OCI-LY3 (cell line): ENCODE data around the gene ASIC2.

Experiments
- H2AFZ ChIP-seq: fragments of 200-600, 300-600 bp; shearing (Covaris generic); 2 replicates; pipeline ENCODE4 v1.6.0; 2014; ENCODE audit warnings: antibody characterized with exemption, low read depth, low read length
- H3K27ac ChIP-seq: fragments of 200-600, 300-600 bp; sonication (generic); 2 replicates; pipeline ENCODE4 v1.5.1; 2014; ENCODE audit warnings: mild to moderate bottlenecking, low read length, moderate library complexity, mixed read lengths
- H3K27me3 ChIP-seq: fragments of 200-600, 300-600 bp; sonication (generic); 2 replicates; pipeline ENCODE4 v1.6.1; 2014; ENCODE audit warnings: low read depth, low read length, mixed read lengths
- H3K36me3 ChIP-seq: fragments of 200-600, 300-600 bp; sonication (generic); replicated peaks from 2 replicates; pipeline ENCODE3; 2014; ENCODE audit warnings: low read depth, low read length, mixed read lengths
- H3K4me1 ChIP-seq: fragments of 300-600, 200-600 bp; sonication (generic); 2 replicates; pipeline ENCODE4 v1.6.1; 2014; ENCODE audit warnings: low read length, mixed read lengths
- H3K4me2 ChIP-seq: fragments of 200-600, 300-600 bp; sonication (generic); 2 replicates; pipeline ENCODE4 v1.6.1; 2014; ENCODE audit warnings: low read length, mixed read lengths
- H3K4me3 ChIP-seq: fragments of 300-600, 200-600 bp; sonication (generic); 2 replicates; pipeline ENCODE4 v1.5.1; 2014; ENCODE audit warnings: antibody characterized with exemption, mild to moderate bottlenecking, low read length, moderate library complexity
- H3K79me2 ChIP-seq: fragments of 300-600, 200-600 bp; shearing (Covaris generic); 2 replicates; pipeline ENCODE4 v1.6.1; 2014; ENCODE audit warnings: mild to moderate bottlenecking, low read length, mixed read lengths
- H3K9ac ChIP-seq: fragments of 300-600, 200-600 bp; shearing (Covaris generic); 2 replicates; pipeline ENCODE4 v1.6.0; 2014; ENCODE audit warnings: mild to moderate bottlenecking, low read length, moderate library complexity
- H3K9me3 ChIP-seq: fragments of 200-600, 300-600 bp; shearing (Covaris generic); 2 replicates; pipeline ENCODE4 v1.6.1; 2014; ENCODE audit warnings: low read length, mixed read lengths; ENCODE audit not compliant: insufficient read depth
- H4K20me1 ChIP-seq: fragments of 200-600, 300-600 bp; sonication (generic); 2 replicates; pipeline ENCODE4 v1.6.1; 2016; ENCODE audit warnings: low read length, mixed read lengths; ENCODE audit not compliant: insufficient read depth
- EZH2phosphoT487 ChIP-seq: fragments of 200-600 bp; shearing (Covaris generic); IDR thresholded peaks from 2 replicates; pipeline ENCODE4 v1.6.1; 2018; ENCODE audit warnings: antibody characterized with exemption, mixed run types, low read depth
- TF ChIP-seq, protein P1 (sequence below): fragments of 200-600, 300-600 bp; sonication (generic); IDR thresholded peaks from 2 replicates; pipeline ENCODE4 v1.5.1; 2014; ENCODE audit warnings: antibody characterized with exemption, low read length, low read depth

The ASIC2 gene

GRCh38 chr17:33234233-33234632 lies 58.9 kb downstream of the ASIC2 start:
- Histone ChIP-seq H3K4me2 (no peak overlapping the region), H3K27ac (no peak overlapping the region), H2AFZ (no peak overlapping the region), H3K36me3 (no peaks in the 10 kb centered on the region), H3K4me3 (no peak overlapping the region), H3K4me1 (no peaks in the 10 kb centered on the region), H3K9ac (no peak overlapping the region), H4K20me1 (no peaks in the 10 kb centered on the region), H3K79me2 (no peaks in the 10 kb centered on the region), H3K9me3 (no peaks in the 10 kb centered on the region), H3K27me3 (peaks cover 8% of the 10 kb centered on the region; the same call in 1 of the 2 replicates)
- no peak for TF ChIP-seq EZH2phosphoT487
- TF ChIP-seq, protein P1, sequence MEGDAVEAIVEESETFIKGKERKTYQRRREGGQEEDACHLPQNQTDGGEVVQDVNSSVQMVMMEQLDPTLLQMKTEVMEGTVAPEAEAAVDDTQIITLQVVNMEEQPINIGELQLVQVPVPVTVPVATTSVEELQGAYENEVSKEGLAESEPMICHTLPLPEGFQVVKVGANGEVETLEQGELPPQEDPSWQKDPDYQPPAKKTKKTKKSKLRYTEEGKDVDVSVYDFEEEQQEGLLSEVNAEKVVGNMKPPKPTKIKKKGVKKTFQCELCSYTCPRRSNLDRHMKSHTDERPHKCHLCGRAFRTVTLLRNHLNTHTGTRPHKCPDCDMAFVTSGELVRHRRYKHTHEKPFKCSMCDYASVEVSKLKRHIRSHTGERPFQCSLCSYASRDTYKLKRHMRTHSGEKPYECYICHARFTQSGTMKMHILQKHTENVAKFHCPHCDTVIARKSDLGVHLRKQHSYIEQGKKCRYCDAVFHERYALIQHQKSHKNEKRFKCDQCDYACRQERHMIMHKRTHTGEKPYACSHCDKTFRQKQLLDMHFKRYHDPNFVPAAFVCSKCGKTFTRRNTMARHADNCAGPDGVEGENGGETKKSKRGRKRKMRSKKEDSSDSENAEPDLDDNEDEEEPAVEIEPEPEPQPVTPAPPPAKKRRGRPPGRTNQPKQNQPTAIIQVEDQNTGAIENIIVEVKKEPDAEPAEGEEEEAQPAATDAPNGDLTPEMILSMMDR = no peak

GRCh38 chr17:33233811-33234177 lies 59.3 kb downstream of the ASIC2 start:
- H3K27ac ChIP-seq = no peak overlapping the region
- H3K27me3 ChIP-seq = peaks cover 8% of the 10 kb centered on the region
- H2AFZ ChIP-seq = no peak overlapping the region
- no peaks in the 10 kb centered on the region for H3K36me3 ChIP-seq
- H3K4me1 ChIP-seq = no peaks in the 10 kb centered on the region
- H3K79me2 ChIP-seq = no peaks in the 10 kb centered on the region
- no peaks in the 10 kb centered on the region for H4K20me1 ChIP-seq
- H3K9me3 ChIP-seq = no peaks in the 10 kb centered on the region
- TF ChIP-seq, protein P1 = no peak
- TF ChIP-seq EZH2phosphoT487 = no peak
- no peak overlapping the region for H3K4me2 ChIP-seq
- H3K4me3 ChIP-seq = no peak overlapping the region
- H3K9ac ChIP-seq = no peak overlapping the region

GRCh38 chr17:33229499-33229898 lies 63.6 kb downstream of the ASIC2 start:
- no peak overlapping the region for H3K4me3 ChIP-seq
- no peaks in the 10 kb centered on the region for H4K20me1 ChIP-seq
- no peaks in the 10 kb centered on the region for H3K36me3 ChIP-seq
- no peak overlapping the region for H3K27ac ChIP-seq
- no peak overlapping the region for H3K4me2 ChIP-seq
- H3K79me2 ChIP-seq = no peaks in the 10 kb centered on the region
- TF ChIP-seq, protein P1 = no peak
- TF ChIP-seq EZH2phosphoT487 = no peak
- no peak overlapping the region for H2AFZ ChIP-seq
- peaks cover 4% of the 10 kb centered on the region for H3K27me3 ChIP-seq
- no peak overlapping the region for H3K9ac ChIP-seq
- no peaks in the 10 kb centered on the region for H3K4me1 ChIP-seq
- H3K9me3 ChIP-seq = no peaks in the 10 kb centered on the region

DNA sequence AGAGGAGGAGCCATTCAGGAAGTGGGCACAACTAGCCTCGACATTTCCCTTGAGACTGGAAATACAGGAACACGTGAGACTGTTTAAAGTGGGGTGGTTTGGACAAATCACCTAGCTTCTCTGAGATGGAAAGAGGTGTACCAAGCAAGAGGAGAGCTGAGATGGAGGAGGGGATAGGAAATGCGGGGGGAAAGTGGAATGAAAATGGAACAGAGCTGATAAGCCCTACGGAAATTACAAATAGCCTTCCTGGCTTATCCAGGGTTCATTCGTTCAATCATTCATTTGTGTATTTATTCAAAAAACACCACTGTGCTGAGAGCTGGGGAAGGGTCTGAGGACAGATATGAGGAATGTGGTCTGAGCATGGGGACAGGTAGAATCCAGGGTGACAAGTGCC lies 64.1 kb downstream of the ASIC2 start:
- Histone ChIP-seq H3K4me1 (no peaks in the 10 kb centered on the region), H2AFZ (no peak overlapping the region), H3K36me3 (no peaks in the 10 kb centered on the region), H3K79me2 (no peaks in the 10 kb centered on the region), H3K27me3 (peaks cover 4% of the 10 kb centered on the region), H4K20me1 (no peaks in the 10 kb centered on the region), H3K4me3 (no peak overlapping the region), H3K9me3 (no peaks in the 10 kb centered on the region), H3K27ac (no peak overlapping the region), H3K9ac (no peak overlapping the region), H3K4me2 (no peak overlapping the region)
- TF ChIP-seq, protein P1 = no peak
- TF ChIP-seq EZH2phosphoT487 = no peak
